ENCODE measurements around the gene TMEM263. TPM values are rescaled to one million over a fixed set of nuclear protein-coding genes. Genes with fewer than 3 reads are reported as not detected.

Gene TMEM263
- total and polyA plus RNA-seq, 9 of the 15 experiments (the other 6 are each of a cell fraction or from before 2014, with no cell fraction given) = 12.6 to 36.7 (median 24.4) TPM

DNA sequence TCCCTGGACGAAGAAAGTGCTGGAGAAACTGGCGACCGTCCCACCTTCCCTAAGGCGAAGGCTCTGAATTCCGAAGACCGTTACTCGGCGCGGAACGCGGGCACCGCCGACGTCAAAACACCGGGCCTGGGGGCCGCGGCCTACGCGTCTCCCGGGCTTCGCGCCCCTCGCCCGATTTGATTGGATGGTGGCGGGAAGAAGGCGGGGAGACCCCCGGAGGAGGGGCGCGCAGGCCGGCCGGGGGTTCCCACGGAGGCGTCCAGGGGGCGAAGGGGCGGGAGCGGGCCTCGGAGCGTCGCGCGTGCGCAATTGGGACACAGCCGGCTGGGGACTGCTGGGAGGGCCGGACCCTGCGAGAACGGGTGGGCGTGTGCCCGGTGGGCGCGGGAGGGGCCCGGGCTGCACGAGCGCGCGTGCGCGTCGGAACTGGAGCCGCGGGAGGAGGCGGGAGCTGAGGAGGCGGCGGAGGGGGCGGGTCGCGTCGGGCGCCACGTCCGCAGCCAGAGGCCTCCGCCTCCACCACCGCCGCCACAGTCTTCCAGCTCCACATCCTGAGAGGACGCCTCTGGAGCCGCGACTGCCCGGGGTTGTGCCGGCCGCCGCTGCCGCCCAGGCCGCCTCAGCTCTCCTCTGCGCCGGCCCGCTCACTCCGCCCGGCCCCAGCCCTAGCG, at the start of gene TMEM263 (continued):
- TF ChIP-seq, protein P1, sequence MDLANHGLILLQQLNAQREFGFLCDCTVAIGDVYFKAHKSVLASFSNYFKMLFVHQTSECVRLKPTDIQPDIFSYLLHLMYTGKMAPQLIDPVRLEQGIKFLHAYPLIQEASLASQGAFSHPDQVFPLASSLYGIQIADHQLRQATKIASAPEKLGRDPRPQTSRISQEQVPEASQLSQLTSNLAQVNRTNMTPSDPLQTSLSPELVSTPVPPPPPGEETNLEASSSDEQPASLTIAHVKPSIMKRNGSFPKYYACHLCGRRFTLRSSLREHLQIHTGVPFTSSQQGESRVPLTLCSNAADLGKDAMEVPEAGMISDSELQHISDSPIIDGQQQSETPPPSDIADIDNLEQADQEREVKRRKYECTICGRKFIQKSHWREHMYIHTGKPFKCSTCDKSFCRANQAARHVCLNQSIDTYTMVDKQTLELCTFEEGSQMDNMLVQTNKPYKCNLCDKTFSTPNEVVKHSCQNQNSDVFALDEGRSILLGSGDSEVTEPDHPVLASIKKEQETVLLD (IDR thresholded peaks at IDR 0.05) = peak; percentile 42; the same call in 1 of the 2 replicates
- TF ChIP-seq, protein P2, sequence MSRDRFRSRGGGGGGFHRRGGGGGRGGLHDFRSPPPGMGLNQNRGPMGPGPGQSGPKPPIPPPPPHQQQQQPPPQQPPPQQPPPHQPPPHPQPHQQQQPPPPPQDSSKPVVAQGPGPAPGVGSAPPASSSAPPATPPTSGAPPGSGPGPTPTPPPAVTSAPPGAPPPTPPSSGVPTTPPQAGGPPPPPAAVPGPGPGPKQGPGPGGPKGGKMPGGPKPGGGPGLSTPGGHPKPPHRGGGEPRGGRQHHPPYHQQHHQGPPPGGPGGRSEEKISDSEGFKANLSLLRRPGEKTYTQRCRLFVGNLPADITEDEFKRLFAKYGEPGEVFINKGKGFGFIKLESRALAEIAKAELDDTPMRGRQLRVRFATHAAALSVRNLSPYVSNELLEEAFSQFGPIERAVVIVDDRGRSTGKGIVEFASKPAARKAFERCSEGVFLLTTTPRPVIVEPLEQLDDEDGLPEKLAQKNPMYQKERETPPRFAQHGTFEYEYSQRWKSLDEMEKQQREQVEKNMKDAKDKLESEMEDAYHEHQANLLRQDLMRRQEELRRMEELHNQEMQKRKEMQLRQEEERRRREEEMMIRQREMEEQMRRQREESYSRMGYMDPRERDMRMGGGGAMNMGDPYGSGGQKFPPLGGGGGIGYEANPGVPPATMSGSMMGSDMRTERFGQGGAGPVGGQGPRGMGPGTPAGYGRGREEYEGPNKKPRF (IDR thresholded peaks at IDR 0.05; ENCODE audit: low read depth, low read length) = no peak
- no peak for TF ChIP-seq ZNF644 (tag; IDR thresholded peaks at IDR 0.05; ENCODE audit: low read depth)
- TF ChIP-seq, protein P3, sequence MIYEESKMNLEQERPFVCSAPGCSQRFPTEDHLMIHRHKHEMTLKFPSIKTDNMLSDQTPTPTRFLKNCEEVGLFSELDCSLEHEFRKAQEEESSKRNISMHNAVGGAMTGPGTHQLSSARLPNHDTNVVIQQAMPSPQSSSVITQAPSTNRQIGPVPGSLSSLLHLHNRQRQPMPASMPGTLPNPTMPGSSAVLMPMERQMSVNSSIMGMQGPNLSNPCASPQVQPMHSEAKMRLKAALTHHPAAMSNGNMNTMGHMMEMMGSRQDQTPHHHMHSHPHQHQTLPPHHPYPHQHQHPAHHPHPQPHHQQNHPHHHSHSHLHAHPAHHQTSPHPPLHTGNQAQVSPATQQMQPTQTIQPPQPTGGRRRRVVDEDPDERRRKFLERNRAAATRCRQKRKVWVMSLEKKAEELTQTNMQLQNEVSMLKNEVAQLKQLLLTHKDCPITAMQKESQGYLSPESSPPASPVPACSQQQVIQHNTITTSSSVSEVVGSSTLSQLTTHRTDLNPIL (CRISPR knock-in tag; IDR thresholded peaks at IDR 0.05) = no peak
- no peak for TF ChIP-seq ZNF830 (CRISPR knock-in tag; IDR thresholded peaks at IDR 0.05)
- TF ChIP-seq, protein P4, sequence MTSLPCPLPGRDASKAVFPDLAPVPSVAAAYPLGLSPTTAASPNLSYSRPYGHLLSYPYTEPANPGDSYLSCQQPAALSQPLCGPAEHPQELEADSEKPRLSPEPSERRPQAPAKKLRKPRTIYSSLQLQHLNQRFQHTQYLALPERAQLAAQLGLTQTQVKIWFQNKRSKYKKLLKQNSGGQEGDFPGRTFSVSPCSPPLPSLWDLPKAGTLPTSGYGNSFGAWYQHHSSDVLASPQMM (CRISPR knock-in tag; IDR thresholded peaks at IDR 0.05) = no peak
- TF ChIP-seq SMAD1 (IDR thresholded peaks at IDR 0.05; ENCODE audit: low read depth, low read length, partially characterized antibody) = peak; percentile 47
- TF ChIP-seq HCFC1 (IDR thresholded peaks at IDR 0.05; ENCODE audit: low read depth, low read length) = peak; percentile 7; the same call in 1 of the 2 replicates
- TF ChIP-seq ZNF79 (CRISPR knock-in tag; IDR thresholded peaks at IDR 0.05; ENCODE audit: low read depth) = no peak
- TF ChIP-seq L3MBTL2 (IDR thresholded peaks at IDR 0.05) = peak; percentile 96
- TF ChIP-seq ELF2 (CRISPR knock-in tag; IDR thresholded peaks at IDR 0.05) = 0 out of 2 replicates have a peak, but pooled peaks have one; percentile 42
- TF ChIP-seq CBX1 (IDR thresholded peaks at IDR 0.05; ENCODE audit: low read depth) = peak; percentile 83
- TF ChIP-seq HOXB6 (CRISPR knock-in tag; IDR thresholded peaks at IDR 0.05; ENCODE audit: borderline replicate concordance) = no peak
- no peak for TF ChIP-seq ZEB2 (IDR thresholded peaks at IDR 0.05)
- no peak for TF ChIP-seq ZKSCAN3 (CRISPR knock-in tag; IDR thresholded peaks at IDR 0.05)
- TF ChIP-seq, protein P5, sequence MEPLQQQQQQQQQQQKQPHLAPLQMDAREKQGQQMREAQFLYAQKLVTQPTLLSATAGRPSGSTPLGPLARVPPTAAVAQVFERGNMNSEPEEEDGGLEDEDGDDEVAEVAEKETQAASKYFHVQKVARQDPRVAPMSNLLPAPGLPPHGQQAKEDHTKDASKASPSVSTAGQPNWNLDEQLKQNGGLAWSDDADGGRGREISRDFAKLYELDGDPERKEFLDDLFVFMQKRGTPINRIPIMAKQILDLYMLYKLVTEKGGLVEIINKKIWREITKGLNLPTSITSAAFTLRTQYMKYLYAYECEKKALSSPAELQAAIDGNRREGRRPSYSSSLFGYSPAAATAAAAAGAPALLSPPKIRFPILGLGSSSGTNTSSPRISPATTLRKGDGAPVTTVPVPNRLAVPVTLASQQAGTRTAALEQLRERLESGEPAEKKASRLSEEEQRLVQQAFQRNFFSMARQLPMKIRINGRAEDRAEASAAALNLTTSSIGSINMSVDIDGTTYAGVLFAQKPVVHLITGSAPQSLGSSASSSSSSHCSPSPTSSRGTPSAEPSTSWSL (CRISPR knock-in tag; IDR thresholded peaks at IDR 0.05; ENCODE audit: borderline replicate concordance) = no peak
- TF ChIP-seq OTX1 (CRISPR knock-in tag; IDR thresholded peaks at IDR 0.05) = no peak
- TF ChIP-seq, protein P6, sequence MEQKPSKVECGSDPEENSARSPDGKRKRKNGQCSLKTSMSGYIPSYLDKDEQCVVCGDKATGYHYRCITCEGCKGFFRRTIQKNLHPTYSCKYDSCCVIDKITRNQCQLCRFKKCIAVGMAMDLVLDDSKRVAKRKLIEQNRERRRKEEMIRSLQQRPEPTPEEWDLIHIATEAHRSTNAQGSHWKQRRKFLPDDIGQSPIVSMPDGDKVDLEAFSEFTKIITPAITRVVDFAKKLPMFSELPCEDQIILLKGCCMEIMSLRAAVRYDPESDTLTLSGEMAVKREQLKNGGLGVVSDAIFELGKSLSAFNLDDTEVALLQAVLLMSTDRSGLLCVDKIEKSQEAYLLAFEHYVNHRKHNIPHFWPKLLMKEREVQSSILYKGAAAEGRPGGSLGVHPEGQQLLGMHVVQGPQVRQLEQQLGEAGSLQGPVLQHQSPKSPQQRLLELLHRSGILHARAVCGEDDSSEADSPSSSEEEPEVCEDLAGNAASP (IDR thresholded peaks at IDR 0.05) = no peak
- TF ChIP-seq, protein P7, sequence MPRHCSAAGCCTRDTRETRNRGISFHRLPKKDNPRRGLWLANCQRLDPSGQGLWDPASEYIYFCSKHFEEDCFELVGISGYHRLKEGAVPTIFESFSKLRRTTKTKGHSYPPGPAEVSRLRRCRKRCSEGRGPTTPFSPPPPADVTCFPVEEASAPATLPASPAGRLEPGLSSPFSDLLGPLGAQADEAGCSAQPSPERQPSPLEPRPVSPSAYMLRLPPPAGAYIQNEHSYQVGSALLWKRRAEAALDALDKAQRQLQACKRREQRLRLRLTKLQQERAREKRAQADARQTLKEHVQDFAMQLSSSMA (CRISPR knock-in tag; IDR thresholded peaks at IDR 0.05) = no peak
